Hepatocyte (in vitro differentiated cells): ENCODE data around the gene TMEM218. TPM values are rescaled to one million over a fixed set of nuclear protein-coding genes. Genes with fewer than 3 reads are reported as not detected.

Source experiments
- DNase-seq: peaks from one replicate; pipeline ENCODE4 v3.0.0-alpha.2; 2016; ENCODE audit warnings: low spot score
- H2AFZ ChIP-seq: fragments of 200-600 bp; sonication (generic); 2 replicates; pipeline ENCODE4 v1.6.0; 2016; ENCODE audit warnings: antibody characterized with exemption, mild to moderate bottlenecking
- H3K27ac ChIP-seq: fragments of 200-600 bp; sonication (generic); 2 replicates; pipeline ENCODE4 v1.5.1; 2016; ENCODE audit warnings: mild to moderate bottlenecking
- H3K27me3 ChIP-seq: fragments of 200-600 bp; sonication (generic); 2 replicates; pipeline ENCODE4 v1.6.1; 2016
- H3K36me3 ChIP-seq: fragments of 200-600 bp; sonication (generic); replicated peaks from 2 replicates; pipeline ENCODE4 v1.5.1; 2016; ENCODE audit warnings: low read depth; ENCODE audit not compliant: insufficient read depth
- H3K4me1 ChIP-seq: fragments of 200-600 bp; sonication (generic); 2 replicates; pipeline ENCODE4 v1.5.1; 2016; ENCODE audit warnings: mild to moderate bottlenecking, moderate library complexity; ENCODE audit not compliant: insufficient read depth
- H3K4me2 ChIP-seq: fragments of 200-600 bp; sonication (generic); 2 replicates; pipeline ENCODE4 v1.6.0; 2016
- H3K4me3 ChIP-seq: fragments of 200-600 bp; sonication (generic); 2 replicates; pipeline ENCODE4 v1.5.1; 2016; ENCODE audit warnings: mild to moderate bottlenecking
- H3K79me2 ChIP-seq: fragments of 200-600 bp; sonication (generic); 2 replicates; pipeline ENCODE4 v1.6.0; 2017; ENCODE audit warnings: mild to moderate bottlenecking
- H3K9me2 ChIP-seq: fragments of 200-600 bp; sonication (generic); replicated peaks from 2 replicates; pipeline ENCODE4 v1.6.0; 2017; ENCODE audit warnings: mild to moderate bottlenecking; ENCODE audit not compliant: insufficient read depth
- H3K9me3 ChIP-seq: fragments of 200-600 bp; sonication (generic); 2 replicates; pipeline ENCODE4 v1.5.1; 2016; ENCODE audit warnings: low read depth, mild to moderate bottlenecking
- H4K20me1 ChIP-seq: fragments of 200-600 bp; sonication (generic); 2 replicates; pipeline ENCODE4 v1.6.0; 2016; ENCODE audit warnings: mild to moderate bottlenecking; ENCODE audit not compliant: insufficient read depth, poor library complexity, severe bottlenecking
- CTCF ChIP-seq: fragments of 200-600 bp; sonication (generic); IDR thresholded peaks from 2 replicates; pipeline ENCODE4 v1.5.1; 2016; ENCODE audit warnings: antibody characterized with exemption, mild to moderate bottlenecking; ENCODE audit not compliant: poor library complexity
- EZH2 ChIP-seq: fragments of 200-600 bp; sonication (generic); IDR thresholded peaks from 2 replicates; pipeline ENCODE4 v1.6.1; 2016; ENCODE audit warnings: antibody characterized with exemption, mild to moderate bottlenecking, borderline replicate concordance
- EZH2phosphoT487 ChIP-seq: fragments of 200-600 bp; sonication (generic); IDR thresholded peaks from one replicate; pipeline ENCODE4 v1.6.1; 2018; ENCODE audit warnings: antibody characterized with exemption, mild to moderate bottlenecking, low read depth, moderate library complexity; ENCODE audit not compliant: unreplicated experiment, severe bottlenecking
- WGBS: methylation state at CpG from one replicate; pipeline ENCODE4 v1.1.6; 2016; ENCODE audit warnings: low lambda C conversion rate; ENCODE audit errors: missing lambda C conversion rate; 5-methylcytosine and 5-hydroxymethylcytosine counted together
- polyA plus RNA-seq: library from polyadenylated mRNA; unstranded; fragments of >200 nt; fragmentation: Nextera tagmentation; extraction: Ambion mirVana; gene quantifications from 2 replicates; pipeline ENCODE4 v1.2.1, GENCODE V29; 2016
- total RNA-seq: library from RNA; depleted of rRNA; stranded (reverse); fragments of >200 nt; gene quantifications from 2 replicates; pipeline ENCODE4 v1.2.3, GENCODE V29; 2014

Gene TMEM218
- total and polyA plus RNA-seq, 2 experiments from 2014 or later = 20.6 to 20.7 TPM

DNA sequence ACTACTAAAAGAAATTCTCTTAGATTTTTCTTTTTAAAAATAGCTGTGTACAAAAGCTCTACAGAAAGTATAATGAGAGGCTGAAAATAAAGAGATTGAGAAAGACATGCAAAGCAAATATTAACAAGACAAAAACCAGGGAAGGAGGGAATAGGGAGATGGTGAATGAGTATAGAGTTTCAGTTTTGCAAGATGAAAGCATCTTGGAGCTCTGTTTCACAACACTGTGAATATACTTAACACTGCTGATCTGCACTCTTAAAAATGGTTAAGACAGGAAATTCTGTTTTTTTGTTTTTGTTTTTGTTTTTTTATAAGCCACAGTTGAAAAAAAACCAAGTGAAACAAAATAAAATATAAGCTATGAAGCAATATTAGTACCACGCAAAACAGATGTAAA lies 5.5 kb downstream of the TMEM218 start:
- H3K79me2 ChIP-seq = peaks cover 18% of the 10 kb centered on the region
- TF ChIP-seq EZH2 (no peak), CTCF (no peak), EZH2phosphoT487 (no peak)
- no peak for DNase-seq
- H3K4me3 ChIP-seq = no peak overlapping the region
- H3K36me3 ChIP-seq = no peaks in the 10 kb centered on the region
- H2AFZ ChIP-seq = no peak overlapping the region
- H3K9me3 ChIP-seq = no peaks in the 10 kb centered on the region
- WGBS = 80% methylated on average over 1 of the region's 1 CpG
- no peaks in the 10 kb centered on the region for H3K27me3 ChIP-seq
- no peaks in the 10 kb centered on the region for H3K4me1 ChIP-seq
- H3K9me2 ChIP-seq = no peaks in the 10 kb centered on the region
- H3K27ac ChIP-seq = no peak overlapping the region
- H4K20me1 ChIP-seq = no peaks in the 10 kb centered on the region
- no peak overlapping the region for H3K4me2 ChIP-seq

GRCh38 chr11:125102510-125102909 lies 8.9 kb downstream of the TMEM218 start:
- no peak for DNase-seq
- Histone ChIP-seq H3K4me1 (no peaks in the 10 kb centered on the region), H3K79me2 (peaks cover 5% of the 10 kb centered on the region), H4K20me1 (no peaks in the 10 kb centered on the region), H2AFZ (no peak overlapping the region), H3K4me2 (no peak overlapping the region), H3K9me2 (no peaks in the 10 kb centered on the region), H3K27ac (no peak overlapping the region), H3K9me3 (no peaks in the 10 kb centered on the region), H3K27me3 (no peaks in the 10 kb centered on the region), H3K4me3 (no peak overlapping the region), H3K36me3 (no peaks in the 10 kb centered on the region)
- WGBS = 94% methylated on average over 7 of the region's 7 CpGs
- TF ChIP-seq CTCF (no peak), EZH2 (no peak)

- Histone ChIP-seq H3K36me3 (no peaks in the 10 kb centered on the region), H3K27ac (no peak overlapping the region), H2AFZ (no peak overlapping the region), H3K79me2 (peaks cover 5% of the 10 kb centered on the region), H4K20me1 (no peaks in the 10 kb centered on the region), H3K9me3 (no peaks in the 10 kb centered on the region), H3K4me1 (no peaks in the 10 kb centered on the region), H3K4me2 (no peak overlapping the region), H3K4me3 (no peak overlapping the region), H3K27me3 (no peaks in the 10 kb centered on the region), H3K9me2 (no peaks in the 10 kb centered on the region)
- no peak for TF ChIP-seq EZH2
- TF ChIP-seq CTCF = no peak
- no peak for TF ChIP-seq EZH2phosphoT487
- DNase-seq = no peak
- 97% methylated on average over 19 of the region's 19 CpGs for WGBS
These were observed 9.4 kb downstream of the TMEM218 start for GRCh38 chr11:125102025-125102424.

- H3K4me3 ChIP-seq = no peak overlapping the region
- H3K27ac ChIP-seq = no peak overlapping the region
- WGBS = 90% methylated on average over 3 of the region's 3 CpGs
- H3K27me3 ChIP-seq = no peaks in the 10 kb centered on the region
- DNase-seq = no peak
- H4K20me1 ChIP-seq = no peaks in the 10 kb centered on the region
- no peak overlapping the region for H2AFZ ChIP-seq
- no peaks in the 10 kb centered on the region for H3K4me1 ChIP-seq
- no peaks in the 10 kb centered on the region for H3K9me2 ChIP-seq
- no peaks in the 10 kb centered on the region for H3K36me3 ChIP-seq
- peaks cover 5% of the 10 kb centered on the region for H3K79me2 ChIP-seq
- no peak for TF ChIP-seq CTCF
- TF ChIP-seq EZH2phosphoT487 = no peak
- no peak for TF ChIP-seq EZH2
- no peaks in the 10 kb centered on the region for H3K9me3 ChIP-seq
- H3K4me2 ChIP-seq = no peak overlapping the region
These were observed 9.8 kb downstream of the TMEM218 start for GRCh38 chr11:125101596-125101995.
